ENCODE measurements around the gene PRR23E.

The PRR23E gene

DNA sequence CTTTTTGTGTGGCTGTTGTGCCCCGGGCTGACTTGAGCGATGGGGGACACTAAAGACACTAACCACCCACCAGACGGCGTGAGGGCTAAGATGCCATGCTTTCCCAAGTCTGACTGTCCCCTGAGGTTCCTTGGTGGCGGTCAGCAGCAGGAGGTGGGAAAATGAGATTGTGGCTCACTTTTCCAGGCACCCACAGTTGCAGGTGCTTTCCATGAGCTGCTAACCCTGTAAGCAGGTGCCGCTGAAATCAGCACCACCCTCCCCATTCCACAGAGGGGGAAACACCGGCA is 17.7 kb downstream of the PRR23E start:
- DNase-seq, result no peak

DNA sequence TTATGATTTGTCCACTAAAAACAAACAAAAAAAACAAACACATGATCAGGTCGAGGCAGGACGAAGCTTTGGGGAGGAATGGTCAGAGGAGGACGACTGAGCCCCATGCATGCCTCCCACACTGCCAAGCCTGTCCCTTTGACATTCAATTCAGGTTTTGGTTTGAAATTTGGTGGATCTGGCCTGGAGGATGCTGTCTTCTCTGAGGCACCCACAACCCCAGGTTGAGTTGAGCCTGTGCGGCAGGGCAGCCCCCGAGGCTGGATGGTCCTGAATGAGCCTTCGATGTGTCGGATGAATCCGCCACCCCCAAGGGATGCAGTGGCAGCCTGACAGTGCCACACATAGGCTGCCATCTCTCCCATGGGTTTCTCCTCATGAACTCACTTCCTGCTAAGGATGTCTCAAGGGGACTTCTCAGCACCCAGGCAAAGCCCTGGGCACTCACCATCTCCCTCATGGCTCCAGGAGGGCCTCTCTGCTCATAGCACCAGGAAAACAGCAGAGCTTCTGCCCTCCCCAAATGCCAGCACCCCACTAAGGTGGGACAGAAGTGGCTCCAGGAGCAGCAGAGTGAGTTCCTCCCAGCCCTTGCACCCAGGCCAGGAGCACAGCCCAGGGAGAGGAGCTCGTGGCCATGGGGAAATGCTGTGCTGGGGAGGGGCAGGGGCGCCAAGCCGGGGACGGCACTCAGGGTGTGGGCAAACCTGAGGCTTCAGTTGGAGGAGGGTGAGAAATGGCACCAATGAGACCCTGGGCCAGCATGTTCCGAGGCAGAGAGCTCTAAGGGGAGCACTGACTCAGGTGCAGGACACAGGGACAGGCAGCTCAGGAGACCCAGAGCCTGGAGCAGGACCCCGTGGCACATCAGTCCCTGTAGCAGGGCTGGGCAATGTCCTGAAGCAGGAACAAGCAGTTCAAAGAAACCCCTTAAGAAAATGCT is 18.5 kb downstream of the PRR23E start:
- DNase-seq, result no peak

DNA sequence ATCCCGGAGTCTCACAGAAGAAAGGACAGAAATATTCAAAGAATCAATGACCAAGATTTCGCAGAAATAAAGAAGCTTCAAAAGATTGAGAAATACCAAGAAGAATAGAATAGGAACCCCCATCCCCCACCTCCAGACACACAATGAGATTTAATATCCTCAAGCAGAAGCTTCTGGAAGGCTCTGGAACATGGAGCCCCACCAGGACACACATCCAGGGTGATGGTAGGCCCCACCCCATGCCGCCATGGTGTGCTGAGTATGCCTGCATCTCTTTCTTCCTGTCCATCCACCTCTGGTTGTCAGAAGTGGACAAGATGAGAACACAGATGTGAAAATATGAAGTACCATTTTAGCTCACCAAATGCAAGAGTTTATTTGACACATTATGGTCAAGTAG is 19.3 kb downstream of the PRR23E start:
- no peak for DNase-seq

- DNase-seq, result no peak
These were observed 19.8 kb downstream of the PRR23E start for GRCh38 chr3:127212711-127213110.

- no peak for DNase-seq
These were observed 20.5 kb downstream of the PRR23E start for GRCh38 chr3:127213381-127213918.

DNA sequence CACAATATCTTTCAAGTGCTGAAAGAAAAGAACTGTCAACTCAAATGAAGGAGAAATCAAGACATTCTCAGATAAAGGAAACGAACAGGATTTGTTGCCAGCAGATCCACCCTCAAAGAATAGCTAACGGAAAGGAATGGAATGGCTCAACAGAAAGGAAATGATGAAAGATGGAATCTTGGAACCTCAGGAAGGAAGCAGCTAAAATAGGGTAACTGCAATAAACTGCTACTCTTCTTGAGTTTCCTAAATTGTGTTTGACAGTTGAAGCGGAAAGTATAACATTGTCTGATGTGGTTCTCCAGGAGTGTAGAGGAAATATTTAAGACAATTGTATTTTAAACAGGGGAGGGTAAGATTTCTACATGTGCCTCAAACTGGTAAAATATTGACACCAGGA is 22.0 kb downstream of the PRR23E start:
- DNase-seq, result no peak

DNA sequence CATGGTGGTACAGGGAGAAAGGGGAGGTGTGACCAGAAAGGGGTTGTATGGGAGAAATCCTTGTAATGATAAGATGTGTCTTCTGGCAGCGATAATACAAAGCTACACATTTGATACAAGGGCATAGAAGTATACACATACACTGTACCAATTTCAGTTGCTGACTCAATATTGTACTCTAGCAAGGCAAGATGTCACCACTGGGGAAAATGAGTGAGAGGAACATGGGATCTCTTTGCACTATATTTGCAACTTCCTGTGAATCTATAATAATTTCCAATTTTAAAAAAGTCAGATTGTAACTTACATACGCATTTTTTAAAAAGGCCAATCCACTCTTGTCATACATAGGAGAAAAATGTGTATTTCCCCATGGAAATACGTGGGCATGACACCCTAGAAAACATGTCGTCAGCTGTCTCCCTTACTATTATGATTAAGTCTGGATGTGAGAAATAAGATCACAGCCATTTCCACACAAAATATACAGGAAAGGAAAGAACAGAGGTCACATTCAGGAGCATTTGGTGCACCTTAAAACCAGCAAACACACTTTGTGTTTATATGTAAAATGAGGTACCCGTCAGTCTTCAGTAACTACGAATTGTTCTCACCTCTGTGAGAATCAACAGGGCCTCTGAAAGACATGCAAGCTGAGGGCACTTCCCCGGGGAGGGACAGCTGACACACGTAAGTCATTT is 22.9 kb downstream of the PRR23E start:
- no peak for DNase-seq

DNA sequence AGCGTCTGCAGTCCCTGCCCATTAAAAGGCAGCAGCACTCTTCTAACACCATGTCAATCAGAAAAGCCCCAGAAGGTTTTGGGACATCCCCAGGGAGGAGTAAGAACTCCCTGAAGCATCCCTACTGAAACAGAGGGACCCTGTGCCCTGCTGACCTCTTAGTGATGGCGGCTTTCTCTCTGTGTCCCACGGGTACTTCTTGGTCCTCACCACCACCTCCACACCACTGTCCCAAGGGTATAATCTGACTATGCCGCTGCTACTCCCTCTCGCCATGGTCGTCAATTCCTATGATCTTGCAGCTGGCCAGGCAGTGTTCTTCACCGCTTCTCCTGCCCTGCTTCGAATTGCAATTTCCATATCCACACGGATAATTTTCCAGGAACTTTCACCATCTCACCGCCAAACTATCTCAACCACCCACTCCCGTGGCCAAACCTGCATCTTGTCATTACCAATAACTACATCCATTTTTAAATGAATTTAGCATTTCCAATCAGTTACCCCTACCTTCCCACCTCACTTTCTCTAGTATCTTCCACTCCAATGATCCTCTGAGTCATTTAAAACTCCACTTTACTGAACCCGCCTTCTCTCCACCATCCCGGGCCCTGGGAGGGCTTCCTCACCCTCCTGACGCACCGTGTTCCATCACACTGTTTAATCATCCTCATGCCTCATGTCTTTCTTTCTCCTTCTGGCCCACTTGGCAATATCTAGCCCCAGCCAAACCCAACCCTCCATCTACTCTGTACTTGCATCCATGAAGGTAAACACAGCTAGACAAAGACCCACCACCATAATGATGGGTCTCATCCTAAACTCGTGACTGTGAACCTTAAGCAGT is 23.7 kb downstream of the PRR23E start:
- DNase-seq, result no peak

- DNase-seq, result no peak
These were observed 24.9 kb downstream of the PRR23E start for GRCh38 chr3:127217596-127218453.

GRCh38 chr3:127218454-127218922 is 25.6 kb downstream of the PRR23E start:
- no peak for DNase-seq

DNA sequence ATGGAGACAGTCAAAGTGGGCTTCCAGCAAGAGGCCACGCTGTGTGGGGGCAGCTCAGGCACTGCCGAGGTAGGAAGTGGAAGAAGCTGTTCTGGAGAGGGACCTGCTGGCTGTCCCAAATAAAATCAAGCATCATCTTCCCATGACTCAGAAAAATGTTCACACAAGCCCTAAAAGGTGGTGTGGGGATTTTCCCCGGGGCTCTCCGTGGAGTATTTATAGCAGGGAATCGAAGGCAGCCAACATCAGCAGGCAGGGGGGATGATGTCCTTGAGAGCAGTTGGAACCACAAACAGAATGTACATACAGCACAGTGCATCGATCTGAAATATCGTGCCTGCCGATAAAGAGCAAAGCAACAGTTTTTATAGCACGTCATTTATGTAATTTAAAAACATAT is 27.6 kb downstream of the PRR23E start:
- no peak for DNase-seq

GRCh38 chr3:127221037-127221436 is 28.1 kb downstream of the PRR23E start:
- DNase-seq, result no peak

GRCh38 chr3:127221446-127222035 is 28.6 kb downstream of the PRR23E start:
- no peak for DNase-seq

DNA sequence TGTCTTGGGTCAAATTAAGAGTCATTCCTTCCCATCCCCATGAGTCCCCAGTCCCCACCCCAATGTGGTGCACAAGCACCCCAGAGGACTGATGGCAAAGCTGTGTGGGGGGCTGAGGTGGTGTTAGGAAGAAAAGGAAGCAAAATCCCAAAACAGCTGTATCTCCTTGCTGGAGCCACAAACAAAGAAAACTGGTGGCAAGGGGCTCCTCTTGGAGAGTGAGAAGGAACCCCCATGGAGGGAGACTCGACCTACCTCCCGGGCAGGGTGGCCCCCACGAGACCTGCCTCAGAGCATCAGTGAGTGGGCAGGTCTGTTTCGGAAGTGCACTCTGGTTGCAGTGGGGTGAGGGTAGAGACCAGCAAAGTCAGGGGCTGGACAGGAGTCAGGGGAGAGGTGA is 29.2 kb downstream of the PRR23E start:
- no peak for DNase-seq

- no peak for DNase-seq
These were observed 29.7 kb downstream of the PRR23E start for GRCh38 chr3:127222664-127223063.

DNA sequence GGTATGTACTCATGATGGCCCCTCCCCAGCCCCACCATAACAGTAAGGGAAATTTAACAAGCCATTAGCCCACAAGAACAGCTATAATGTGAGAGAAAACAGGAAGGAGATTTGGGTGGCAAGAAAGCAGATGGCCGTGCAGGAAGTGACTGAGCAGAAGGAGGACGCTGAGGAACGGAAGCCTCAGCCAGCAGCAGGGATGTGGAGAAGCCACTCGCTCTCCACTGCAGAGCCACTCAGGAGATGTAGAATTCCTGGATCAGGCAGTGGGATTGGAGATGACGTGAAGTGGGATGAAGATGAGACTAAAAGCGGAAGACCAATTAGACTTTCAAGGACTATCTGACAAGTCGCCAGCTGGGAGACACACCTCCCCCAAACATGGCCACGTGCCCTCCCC is 31.2 kb downstream of the PRR23E start:
- no peak for DNase-seq

GRCh38 chr3:127226457-127226856 is 33.5 kb downstream of the PRR23E start:
- DNase-seq, result no peak

- DNase-seq, result no peak
These were observed 34.3 kb downstream of the PRR23E start for GRCh38 chr3:127226946-127227842.

- no peak for DNase-seq
These were observed 35.9 kb downstream of the PRR23E start for GRCh38 chr3:127228866-127229265.

DNA sequence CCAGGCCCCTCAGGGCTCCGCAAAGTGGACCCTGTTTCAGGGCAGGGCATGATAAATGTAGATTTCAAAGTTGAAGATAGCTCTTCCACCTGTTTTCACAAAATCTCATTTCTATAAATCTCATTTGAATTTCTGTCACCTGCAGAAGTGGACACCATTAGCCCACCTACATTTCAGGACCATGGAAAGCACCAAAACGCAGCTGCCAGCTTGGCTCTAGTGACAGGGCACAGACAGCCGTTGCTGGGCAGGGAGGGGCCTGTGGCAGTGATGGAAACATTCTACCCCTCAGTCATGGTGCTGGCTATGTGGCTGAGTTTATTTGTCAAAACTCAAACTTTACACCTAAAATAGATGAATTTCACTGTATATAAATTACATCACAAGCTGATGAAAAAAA is 40.4 kb downstream of the PRR23E start:
- DNase-seq, result no peak

DNA sequence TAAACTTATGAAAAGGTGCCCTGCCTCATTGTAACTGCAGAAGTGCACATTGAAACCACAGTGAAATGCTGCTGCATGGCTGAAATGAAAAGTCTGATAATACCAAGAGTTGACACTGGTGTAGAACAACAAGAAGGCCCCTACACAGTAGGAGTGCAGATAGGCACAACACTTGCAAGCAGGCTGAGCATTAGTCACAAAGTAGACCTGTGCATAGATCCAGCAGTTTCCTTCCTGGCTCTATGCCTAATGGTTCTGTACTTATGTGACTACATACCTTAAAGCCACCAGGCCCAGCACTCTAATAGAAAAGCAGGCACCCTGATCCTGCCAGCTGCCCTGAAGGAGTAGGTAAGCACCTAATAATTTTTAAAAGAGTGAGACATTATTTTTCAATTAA is 41.8 kb downstream of the PRR23E start:
- DNase-seq, result no peak

Data from effector CD4-positive, alpha-beta T cell (primary cell).